HEK293T (cell line): Measurements from ENCODE around the gene COLQ.

Experiments
- CTCF ChIA-PET: fragments of 350-600 bp; formaldehyde crosslinking; extraction: SDS; loops from one replicate; lab custom pipeline; 2021; ENCODE audit warnings: antibody characterized with exemption, inconsistent platforms; lab: Yijun Ruan, JAX
- POLR2A ChIA-PET: fragments of 350-600 bp; formaldehyde crosslinking; extraction: SDS; loops from one replicate; lab custom pipeline; 2020; ENCODE audit warnings: antibody characterized with exemption, inconsistent platforms; lab: Yijun Ruan, JAX
- DNase-seq: peaks from one replicate; pipeline ENCODE4 v3.0.0; 2012; ENCODE audit warnings: mixed read lengths; ENCODE audit errors: extremely low spot score
- ARNT ChIP-seq: fragments of 450-650 bp; IDR thresholded peaks from 2 replicates; pipeline ENCODE4 v1.6.1; 2017; ENCODE audit warnings: mild to moderate bottlenecking
- BHLHE40 ChIP-seq: fragments of 450-650 bp; IDR thresholded peaks from 2 replicates; pipeline ENCODE4 v1.6.1; 2016; ENCODE audit warnings: mild to moderate bottlenecking, moderate library complexity, borderline replicate concordance
- CTBP1 ChIP-seq: fragments of 450-650 bp; IDR thresholded peaks from 2 replicates; pipeline ENCODE4 v1.6.1; 2016; ENCODE audit warnings: borderline replicate concordance
- ELF4 ChIP-seq: fragments of 450-650 bp; IDR thresholded peaks from 2 replicates; pipeline ENCODE4 v1.6.1; 2017; ENCODE audit warnings: antibody characterized with exemption
- FOXA1 ChIP-seq: fragments of 450-650 bp; IDR thresholded peaks from 2 replicates; pipeline ENCODE4 v1.6.1; 2016; ENCODE audit warnings: mild to moderate bottlenecking
- FOXK2 ChIP-seq: fragments of 450-650 bp; IDR thresholded peaks from 2 replicates; pipeline ENCODE4 v1.6.1; 2016; ENCODE audit warnings: mild to moderate bottlenecking
- FOXM1 ChIP-seq: fragments of 450-650 bp; IDR thresholded peaks from 2 replicates; pipeline ENCODE4 v1.6.1; 2017; ENCODE audit warnings: mild to moderate bottlenecking, borderline replicate concordance
- HDGF ChIP-seq: fragments of 450-650 bp; IDR thresholded peaks from 2 replicates; pipeline ENCODE4 v1.6.1; 2017; ENCODE audit warnings: antibody characterized with exemption, borderline replicate concordance
- L3MBTL2 ChIP-seq: fragments of 450-650 bp; conservative IDR thresholded peaks from 2 replicates; pipeline ENCODE4 v1.6.1; 2016; ENCODE audit warnings: mild to moderate bottlenecking
- LEF1 ChIP-seq: fragments of 450-650 bp; IDR thresholded peaks from 2 replicates; pipeline ENCODE4 v1.6.1; 2017; ENCODE audit warnings: mild to moderate bottlenecking, borderline replicate concordance
- NFRKB ChIP-seq: fragments of 450-650 bp; IDR thresholded peaks from 2 replicates; pipeline ENCODE4 v1.6.1; 2016; ENCODE audit warnings: mild to moderate bottlenecking, moderate library complexity
- PKNOX1 ChIP-seq: fragments of 450-650 bp; IDR thresholded peaks from 2 replicates; pipeline ENCODE4 v1.6.1; 2016
- SP1 ChIP-seq: fragments of 450-650 bp; IDR thresholded peaks from 2 replicates; pipeline ENCODE4 v1.6.1; 2017
- SUZ12 ChIP-seq: fragments of 450-650 bp; IDR thresholded peaks from 2 replicates; pipeline ENCODE4 v1.6.1; 2016; ENCODE audit warnings: mild to moderate bottlenecking
- TARDBP ChIP-seq: fragments of 450-650 bp; IDR thresholded peaks from 2 replicates; pipeline ENCODE4 v1.6.1; 2016
- ZNF384 ChIP-seq: fragments of 450-650 bp; IDR thresholded peaks from 2 replicates; pipeline ENCODE4 v1.6.1; 2016

COLQ gene

GRCh38 chr3:15451216-15452113, 70.0 kb downstream of the COLQ start:
- CTCF ChIA-PET = no interaction called here
- POLR2A ChIA-PET = no interaction called here
- no peak for DNase-seq
- TF ChIP-seq BHLHE40 (no peak), SP1 (no peak), NFRKB (no peak), FOXM1 (no peak), FOXA1 (no peak), LEF1 (no peak), L3MBTL2 (no peak), PKNOX1 (no peak), ZNF384 (no peak), ARNT (no peak), TARDBP (no peak), ELF4 (no peak)

GRCh38 chr3:15450438-15451215, 70.9 kb downstream of the COLQ start:
- TF ChIP-seq SP1 (no peak), LEF1 (no peak), FOXK2 (no peak), ARNT (no peak), ELF4 (no peak), ZNF384 (no peak), CTBP1 (no peak)
- DNase-seq = no peak
- ChIA-PET POLR2A (no interaction called here), CTCF (no interaction called here)

- TF ChIP-seq CTBP1 = no peak
- TF ChIP-seq PKNOX1 = no peak
- TF ChIP-seq TARDBP = no peak
- TF ChIP-seq SP1 = no peak
- no peak for TF ChIP-seq L3MBTL2
- TF ChIP-seq BHLHE40 = no peak
- TF ChIP-seq ELF4 = no peak
- no peak for TF ChIP-seq SUZ12
- TF ChIP-seq ZNF384 = no peak
- TF ChIP-seq LEF1 = no peak
- TF ChIP-seq HDGF = no peak
- TF ChIP-seq NFRKB = no peak
- ChIA-PET CTCF (no interaction called here), POLR2A (no interaction called here)
- DNase-seq = no peak
Observed at GRCh38 chr3:15449489-15450224, 71.8 kb downstream of the COLQ start.

- CTCF ChIA-PET = no interaction called here
- DNase-seq = no peak
- POLR2A ChIA-PET = no interaction called here
- TF ChIP-seq NFRKB (no peak), SUZ12 (no peak), SP1 (no peak), TARDBP (no peak), FOXM1 (no peak), ZNF384 (no peak), FOXK2 (no peak), HDGF (no peak), ELF4 (no peak), LEF1 (no peak), FOXA1 (no peak), PKNOX1 (no peak), CTBP1 (no peak), BHLHE40 (no peak), L3MBTL2 (no peak), ARNT (no peak)
Observed at GRCh38 chr3:15443826-15444524, 77.5 kb downstream of the COLQ start.

GRCh38 chr3:15440891-15441290, 80.6 kb downstream of the COLQ start:
- CTCF ChIA-PET = no interaction called here
- POLR2A ChIA-PET = no interaction called here
- no peak for DNase-seq

More at GRCh38 chr3:15440891-15441290, 80.6 kb downstream of the COLQ start:
- TF ChIP-seq SP1 (no peak), ARNT (no peak), BHLHE40 (no peak), L3MBTL2 (no peak), CTBP1 (no peak), SUZ12 (no peak), ZNF384 (no peak)
